HepG2 (cell line): ENCODE data around the gene DDX24. TPM values are rescaled to one million over a fixed set of nuclear protein-coding genes. Genes with fewer than 3 reads are reported as not detected.

Source experiments
- ATAC-seq: fragments of 200-7000 bp; cut with Tn5 transposase; 3 replicates; pipeline ENCODE4 v1.9.1; 2020; ENCODE audit warnings: mild to moderate bottlenecking, moderate library complexity
- BruUV-seq: library from RNA; stranded (reverse); fragments of 400-500 nt; replicated peaks from 2 replicates; lab custom pipeline; 2021; lab: Mats Ljungman, UMichigan
- CTCF ChIA-PET: fragments of 300-600 bp; formaldehyde crosslinking; extraction: SDS; loops from one replicate; lab custom pipeline; 2021; ENCODE audit warnings: low total read pairs, inconsistent platforms, low intra/inter-chr PET ratio; lab: Yijun Ruan, JAX
- POLR2A ChIA-PET: fragments of 350-600 bp; sonication (Branson Sonifier 250); formaldehyde crosslinking; loops from one replicate; lab custom pipeline; 2020; ENCODE audit warnings: antibody characterized with exemption, inconsistent platforms; lab: Yijun Ruan, JAX
- DNase-seq: peaks from one replicate; pipeline ENCODE4 v3.0.0-alpha.2; 2015; ENCODE audit warnings: low spot score
- FAIRE-seq: peaks from 3 replicates; lab custom pipeline; 2011; peaks lifted over from hg19 to GRCh38; lab: Jason Lieb, UNC
- H2AFZ ChIP-seq: one replicate; pipeline ENCODE4 v1.6.1; 2011; ENCODE audit warnings: low read length, inconsistent platforms
- H3K27ac ChIP-seq: fragments of 300-600 bp; 3 replicates; pipeline ENCODE4 v1.8.0; 2011; ENCODE audit warnings: mixed run types, mild to moderate bottlenecking, mixed read lengths, low read length, inconsistent platforms; ENCODE audit not compliant: insufficient read depth; ENCODE audit errors: extremely low read length
- H3K27me3 ChIP-seq, 2 experiments: fragments of 200-600 bp in 1 of 2; 2 replicates in 1 of 2; 3 replicates in 1 of 2; pipeline versions ENCODE4 v1.6.0 to v1.8.0; 2011; ENCODE audit warnings: low read length in 2 of 2, mild to moderate bottlenecking in 2 of 2, moderate library complexity in 2 of 2, inconsistent platforms in 1 of 2; ENCODE audit not compliant: insufficient read depth in 2 of 2, control insufficient read depth in 1 of 2
- H3K36me3 ChIP-seq, 2 experiments: fragments of 200-600 bp in 1 of 2; replicated peaks in 1 of 2; 2 replicates in 1 of 2; 3 replicates in 1 of 2; pipeline versions ENCODE4 v1.5.1 to v1.8.0; 2011; ENCODE audit warnings: low read length in 2 of 2, inconsistent platforms in 1 of 2; ENCODE audit not compliant: insufficient read depth in 2 of 2, control insufficient read depth in 1 of 2
- H3K4me1 ChIP-seq: 2 replicates; pipeline ENCODE4 v1.5.1; 2012; ENCODE audit warnings: low read length, inconsistent platforms; ENCODE audit not compliant: insufficient read depth
- H3K4me2 ChIP-seq: 2 replicates; pipeline ENCODE4 v1.6.0; 2011; ENCODE audit warnings: low read depth, low read length, inconsistent platforms
- H3K4me3 ChIP-seq, 3 experiments: fragments of 200-600 bp in 1 of 3; sonication (generic), shearing (Covaris generic) in 1 of 3; replicated peaks in 1 of 3; 2 replicates each; pipeline ENCODE4 v1.5.1; 2011 to 2016; ENCODE audit warnings: low read length in 3 of 3, inconsistent platforms in 2 of 3, low read depth in 2 of 3, mild to moderate bottlenecking in 2 of 3, control low read depth in 1 of 3, mixed read lengths in 1 of 3; ENCODE audit not compliant: insufficient read depth in 1 of 3
- H3K79me2 ChIP-seq: one replicate; pipeline ENCODE4 v1.6.1; 2011; ENCODE audit warnings: low read length, inconsistent platforms; ENCODE audit not compliant: insufficient read depth
- H3K9ac ChIP-seq: 2 replicates; pipeline ENCODE4 v1.6.0; 2011; ENCODE audit warnings: mild to moderate bottlenecking, low read depth, low read length, inconsistent platforms; ENCODE audit not compliant: insufficient read depth
- H3K9me3 ChIP-seq: 2 replicates; pipeline ENCODE4 v1.5.1; 2012; ENCODE audit warnings: mild to moderate bottlenecking, low read length
- H4K20me1 ChIP-seq: 2 replicates; pipeline ENCODE4 v1.6.0; 2011; ENCODE audit warnings: inconsistent platforms, mild to moderate bottlenecking, low read length, moderate library complexity; ENCODE audit not compliant: insufficient read depth
- ATRX ChIP-seq: sonication (generic); formaldehyde crosslinking; IDR thresholded peaks from 2 replicates; pipeline ENCODE4 v1.4.0; 2020; ENCODE audit warnings: missing genetic modification reagents, borderline replicate concordance
- ETV5 ChIP-seq: IDR thresholded peaks from 2 replicates; pipeline ENCODE4 v1.6.1; 2018; ENCODE audit warnings: missing biosample characterization, missing genetic modification reagents, inconsistent platforms, borderline replicate concordance
- GTF3A ChIP-seq: sonication (generic); formaldehyde crosslinking; conservative IDR thresholded peaks from 2 replicates; pipeline ENCODE4 v1.4.0; 2020; ENCODE audit warnings: mild to moderate bottlenecking, missing genetic modification reagents
- PAF1 ChIP-seq: IDR thresholded peaks from 2 replicates; pipeline ENCODE4 v1.6.1; 2016; ENCODE audit warnings: missing genetic modification reagents, missing compliant biosample characterization
- PLRG1 ChIP-seq: fragments of 450-650 bp; conservative IDR thresholded peaks from 2 replicates; pipeline ENCODE4 v1.6.1; 2016
- RBM22 ChIP-seq: fragments of 200-400 bp; formaldehyde crosslinking; optimal IDR thresholded peaks from 2 replicates; pipeline ENCODE3; 2017; ENCODE audit warnings: mild to moderate bottlenecking, low read length, moderate library complexity
- SMAD9 ChIP-seq: sonication (generic); formaldehyde crosslinking; IDR thresholded peaks from 2 replicates; pipeline ENCODE4 v1.5.1; 2020; ENCODE audit warnings: mild to moderate bottlenecking, missing genetic modification reagents
- TARDBP ChIP-seq: sonication (generic); formaldehyde crosslinking; IDR thresholded peaks from 2 replicates; pipeline ENCODE4 v1.8.0; 2022; ENCODE audit warnings: mild to moderate bottlenecking, missing genetic modification reagents
- ZBTB37 ChIP-seq: sonication (generic); formaldehyde crosslinking; IDR thresholded peaks from 2 replicates; pipeline ENCODE4 v1.4.0; 2020; ENCODE audit warnings: mild to moderate bottlenecking, missing genetic modification reagents
- ZC3H4 ChIP-seq: sonication (generic); formaldehyde crosslinking; IDR thresholded peaks from 2 replicates; pipeline ENCODE4 v1.4.0; 2020; ENCODE audit warnings: missing genetic modification reagents, borderline replicate concordance
- ZNF597 ChIP-seq: sonication (generic); formaldehyde crosslinking; IDR thresholded peaks from 2 replicates; pipeline ENCODE4 v1.5.0; 2020; ENCODE audit warnings: missing genetic modification reagents
- ZNF781 ChIP-seq: sonication (generic); formaldehyde crosslinking; IDR thresholded peaks from 2 replicates; pipeline ENCODE4 v1.5.1; 2020; ENCODE audit warnings: borderline replicate concordance, mild to moderate bottlenecking, missing genetic modification reagents; ENCODE audit errors: not compliant biosample characterization
- ZNF878 ChIP-seq: sonication (generic); formaldehyde crosslinking; IDR thresholded peaks from 2 replicates; pipeline ENCODE4 v1.8.1; 2023; ENCODE audit warnings: mild to moderate bottlenecking, missing genetic modification reagents, moderate library complexity
- ZSCAN29 ChIP-seq: sonication (generic); formaldehyde crosslinking; conservative IDR thresholded peaks from 2 replicates; pipeline ENCODE4 v1.4.0; 2020; ENCODE audit warnings: mild to moderate bottlenecking, missing genetic modification reagents
- WGBS: methylation state at CpG from one replicate; pipeline ENCODE4 v1.1.6; 2017; ENCODE audit warnings: low lambda C conversion rate; 5-methylcytosine and 5-hydroxymethylcytosine counted together
- in situ Hi-C: cut with HindIII; loops from 2 replicates; pipeline ENCODE4 v1.10.0; 2017; ENCODE audit warnings: low pct_unique_long_range_greater_than_20kb; ENCODE audit not compliant: extremely low pct_ligation_motif_present
- intact Hi-C: fragments of 100-400 bp; cut with micrococcal nuclease; formaldehyde crosslinking; loops from one replicate; pipeline ENCODE4 v1.10.0; 2022; ENCODE audit not compliant: unreplicated experiment
- polyA plus RNA-seq, 8 experiments: library from polyadenylated mRNA; depleted of rRNA in 3 of 8; stranded (reverse) in 7 of 8; unstranded in 1 of 8; fragments of >200 nt; fragmentation: Illumina TruSeq in 4 of 8; extraction: Trizol in 4 of 8; gene quantifications; 2 replicates each; pipeline versions ENCODE4 v1.2.1 to v1.2.3, GENCODE V29; 2011 to 2016; ENCODE audit warnings: low read depth in 4 of 8, missing spikeins in 1 of 8, mixed read lengths in 1 of 8; ENCODE audit not compliant: insufficient read depth in 1 of 8
- total RNA-seq, 5 experiments: library from RNA; depleted of rRNA; stranded (reverse); fragments of >200 nt; fragmentation: Illumina TruSeq; extraction: Trizol; gene quantifications; 2 replicates each; pipeline ENCODE4 v1.2.3, GENCODE V29; 2016; ENCODE audit warnings: low read depth in 1 of 5
- TF ChIP-seq, protein P1 (sequence below): sonication (generic); formaldehyde crosslinking; IDR thresholded peaks from 2 replicates; pipeline ENCODE4 v1.4.0; 2020; ENCODE audit warnings: missing genetic modification reagents, borderline replicate concordance

The DDX24 gene
- total and polyA plus RNA-seq, 2 of the 13 experiments (the other 11 are each of a cell fraction or from before 2014, with no cell fraction given), result 67.3 to 149 TPM

DNA sequence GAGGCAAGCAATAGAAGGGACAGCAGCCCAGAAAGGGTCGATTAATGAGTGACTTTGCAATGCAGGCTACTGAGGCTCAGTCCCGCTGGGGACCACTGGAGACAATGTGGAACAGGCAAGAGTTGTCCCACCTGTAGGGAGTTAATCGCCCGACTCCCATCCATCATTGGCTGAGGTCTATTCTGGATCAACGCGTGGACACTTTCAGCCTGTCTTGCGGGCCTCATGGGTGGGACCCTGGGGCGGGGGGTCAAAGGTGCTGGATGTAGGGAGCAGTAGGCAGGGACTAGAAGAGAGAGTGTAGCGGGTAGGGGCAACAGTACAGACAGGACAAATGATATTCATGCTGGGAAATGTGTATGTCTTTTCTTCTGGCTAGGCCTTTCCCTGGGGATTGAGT is 42.3 kb upstream of the DDX24 start:
- FAIRE-seq, result no peak
- no peaks in the 10 kb centered on the region for H4K20me1 ChIP-seq

GRCh38 chr14:94122438-94122837 is 41.4 kb upstream of the DDX24 start:
- FAIRE-seq, result no peak
- CTCF ChIA-PET, result no interaction called here
- in situ Hi-C loops, result no loop called here
- TF ChIP-seq ZNF597, result no peak
- TF ChIP-seq TARDBP (CRISPR knock-in tag), result no peak
- no peak for TF ChIP-seq RBM22
- TF ChIP-seq, protein P1, sequence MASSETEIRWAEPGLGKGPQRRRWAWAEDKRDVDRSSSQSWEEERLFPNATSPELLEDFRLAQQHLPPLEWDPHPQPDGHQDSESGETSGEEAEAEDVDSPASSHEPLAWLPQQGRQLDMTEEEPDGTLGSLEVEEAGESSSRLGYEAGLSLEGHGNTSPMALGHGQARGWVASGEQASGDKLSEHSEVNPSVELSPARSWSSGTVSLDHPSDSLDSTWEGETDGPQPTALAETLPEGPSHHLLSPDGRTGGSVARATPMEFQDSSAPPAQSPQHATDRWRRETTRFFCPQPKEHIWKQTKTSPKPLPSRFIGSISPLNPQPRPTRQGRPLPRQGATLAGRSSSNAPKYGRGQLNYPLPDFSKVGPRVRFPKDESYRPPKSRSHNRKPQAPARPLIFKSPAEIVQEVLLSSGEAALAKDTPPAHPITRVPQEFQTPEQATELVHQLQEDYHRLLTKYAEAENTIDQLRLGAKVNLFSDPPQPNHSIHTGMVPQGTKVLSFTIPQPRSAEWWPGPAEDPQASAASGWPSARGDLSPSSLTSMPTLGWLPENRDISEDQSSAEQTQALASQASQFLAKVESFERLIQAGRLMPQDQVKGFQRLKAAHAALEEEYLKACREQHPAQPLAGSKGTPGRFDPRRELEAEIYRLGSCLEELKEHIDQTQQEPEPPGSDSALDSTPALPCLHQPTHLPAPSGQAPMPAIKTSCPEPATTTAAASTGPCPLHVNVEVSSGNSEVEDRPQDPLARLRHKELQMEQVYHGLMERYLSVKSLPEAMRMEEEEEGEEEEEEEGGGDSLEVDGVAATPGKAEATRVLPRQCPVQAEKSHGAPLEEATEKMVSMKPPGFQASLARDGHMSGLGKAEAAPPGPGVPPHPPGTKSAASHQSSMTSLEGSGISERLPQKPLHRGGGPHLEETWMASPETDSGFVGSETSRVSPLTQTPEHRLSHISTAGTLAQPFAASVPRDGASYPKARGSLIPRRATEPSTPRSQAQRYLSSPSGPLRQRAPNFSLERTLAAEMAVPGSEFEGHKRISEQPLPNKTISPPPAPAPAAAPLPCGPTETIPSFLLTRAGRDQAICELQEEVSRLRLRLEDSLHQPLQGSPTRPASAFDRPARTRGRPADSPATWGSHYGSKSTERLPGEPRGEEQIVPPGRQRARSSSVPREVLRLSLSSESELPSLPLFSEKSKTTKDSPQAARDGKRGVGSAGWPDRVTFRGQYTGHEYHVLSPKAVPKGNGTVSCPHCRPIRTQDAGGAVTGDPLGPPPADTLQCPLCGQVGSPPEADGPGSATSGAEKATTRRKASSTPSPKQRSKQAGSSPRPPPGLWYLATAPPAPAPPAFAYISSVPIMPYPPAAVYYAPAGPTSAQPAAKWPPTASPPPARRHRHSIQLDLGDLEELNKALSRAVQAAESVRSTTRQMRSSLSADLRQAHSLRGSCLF (CRISPR knock-in tag), result no peak
- no peak for TF ChIP-seq SMAD9 (CRISPR knock-in tag)
- no peak for TF ChIP-seq ATRX
- no peak for TF ChIP-seq PLRG1
- TF ChIP-seq ZBTB37, result no peak
- no peak for TF ChIP-seq PAF1 (CRISPR knock-in tag)
- TF ChIP-seq ETV5 (CRISPR knock-in tag), result no peak

More for the DNA sequence above, 42.3 kb upstream of the DDX24 start:
- ChIA-PET POLR2A (no interaction called here), CTCF (no interaction called here)
- ATAC-seq, result no peak
- 44% methylated on average over 6 of the region's 9 CpGs for WGBS
- no TSS peak for BruUV-seq
- Histone ChIP-seq H3K27me3 (peaks cover 2 to 32% of the 10 kb centered on the region in 2 experiments), H3K27ac (no peak overlapping the region), H3K4me2 (no peak overlapping the region), H3K36me3 (no peaks in the 10 kb centered on the region), H3K4me1 (peaks cover 13% of the 10 kb centered on the region), H3K9ac (no peak overlapping the region), H3K79me2 (no peaks in the 10 kb centered on the region), H2AFZ (no peak overlapping the region), H3K4me3 (no peak overlapping the region), H3K9me3 (no peaks in the 10 kb centered on the region)
- TF ChIP-seq ZNF878 (CRISPR knock-in tag) (no peak), ZSCAN29 (CRISPR knock-in tag) (no peak), ZC3H4 (no peak), GTF3A (CRISPR knock-in tag) (no peak), ZNF781 (CRISPR knock-in tag) (no peak)
- intact Hi-C loops, result no loop called here
- no peak for DNase-seq
- in situ Hi-C loops, result no loop called here

More at GRCh38 chr14:94122438-94122837, 41.4 kb upstream of the DDX24 start:
- Histone ChIP-seq H2AFZ (no peak overlapping the region), H3K4me3 (no peak overlapping the region), H3K4me2 (no peak overlapping the region), H3K27ac (no peak overlapping the region), H3K36me3 (no peaks in the 10 kb centered on the region), H3K9ac (no peak overlapping the region), H3K79me2 (no peaks in the 10 kb centered on the region), H4K20me1 (no peaks in the 10 kb centered on the region), H3K4me1 (peaks cover 20% of the 10 kb centered on the region), H3K27me3 (peaks cover 2 to 25% of the 10 kb centered on the region in 2 experiments; a peak in 3 of 5 replicates), H3K9me3 (no peaks in the 10 kb centered on the region)
- POLR2A ChIA-PET, result no interaction called here
- BruUV-seq, result no TSS peak
- 36% methylated on average over 3 of the region's 3 CpGs for WGBS
- ATAC-seq, result no peak
- intact Hi-C loops, result no loop called here
- DNase-seq, result no peak
